Skeletal muscle cell (primary cell): ENCODE data around the gene ATL1.

ENCODE experiments used
- DNase-seq: peaks from one replicate; pipeline ENCODE4 v3.0.0-alpha.2; 2010; ENCODE audit warnings: low read depth
- H3K4me3 ChIP-seq: 2 replicates; pipeline ENCODE4 v1.5.1; 2011; ENCODE audit warnings: low read depth, mild to moderate bottlenecking, control low read depth, low read length, moderate library complexity

ATL1 gene

DNA sequence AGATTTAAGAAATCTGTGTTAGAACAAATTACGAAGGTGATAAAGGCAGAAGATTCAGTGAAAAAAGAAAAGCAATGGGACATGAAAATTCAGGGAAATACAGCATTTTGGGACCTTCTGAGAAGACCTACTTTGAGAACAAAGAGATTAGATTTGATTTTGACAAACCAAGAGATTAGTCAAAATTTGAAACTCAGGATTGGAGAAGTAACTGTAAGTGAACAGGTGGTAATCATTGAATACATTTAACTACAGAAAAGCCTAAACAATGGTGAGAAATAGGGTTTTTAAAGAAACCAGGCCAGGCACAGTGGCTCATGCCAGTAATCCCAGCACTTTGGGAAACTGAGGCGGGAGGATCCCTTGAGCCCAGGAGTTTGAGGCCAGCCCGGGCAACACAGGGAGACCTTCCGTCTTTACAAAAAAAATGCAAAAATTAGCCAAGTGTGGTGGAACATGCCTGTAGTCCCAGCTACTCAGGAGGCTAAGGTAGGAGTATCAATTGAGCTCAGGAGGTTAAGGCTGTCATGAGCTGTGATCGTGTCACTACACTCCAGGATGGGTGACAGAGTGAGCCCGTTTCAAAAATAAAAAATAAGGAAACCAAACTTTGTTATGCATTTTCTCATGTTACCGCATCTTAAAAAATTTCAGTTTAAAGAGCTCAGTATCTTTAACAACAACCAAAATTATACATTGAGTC lies 117.0 kb downstream of the ATL1 start:
- no peak overlapping the region for H3K4me3 ChIP-seq
- DNase-seq = no peak

DNA sequence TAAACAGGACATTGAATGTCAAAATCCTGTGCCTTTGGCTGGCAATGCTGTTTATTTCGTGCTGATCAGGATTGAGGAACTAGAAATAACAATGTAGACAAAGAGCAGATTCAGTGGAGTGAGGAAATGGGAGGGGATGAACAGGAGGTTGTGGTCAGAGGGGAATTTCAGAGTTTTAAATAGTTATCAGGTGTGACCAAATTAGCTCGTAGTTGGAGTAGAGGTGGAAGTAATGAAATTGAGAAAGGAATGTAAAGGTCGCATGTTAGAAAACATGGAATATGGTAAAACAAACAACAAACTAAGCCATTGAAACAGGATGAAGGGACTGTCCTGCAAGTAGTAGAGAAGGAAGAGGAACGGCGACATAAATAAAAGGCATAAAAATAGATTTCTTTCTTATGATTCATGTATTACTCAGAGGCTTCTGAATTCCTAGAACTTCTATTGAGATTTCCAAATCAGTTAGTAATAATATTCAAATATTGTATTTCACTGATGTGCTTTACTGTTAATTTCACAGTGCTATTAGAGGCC lies 117.7 kb downstream of the ATL1 start:
- no peak overlapping the region for H3K4me3 ChIP-seq

DNA sequence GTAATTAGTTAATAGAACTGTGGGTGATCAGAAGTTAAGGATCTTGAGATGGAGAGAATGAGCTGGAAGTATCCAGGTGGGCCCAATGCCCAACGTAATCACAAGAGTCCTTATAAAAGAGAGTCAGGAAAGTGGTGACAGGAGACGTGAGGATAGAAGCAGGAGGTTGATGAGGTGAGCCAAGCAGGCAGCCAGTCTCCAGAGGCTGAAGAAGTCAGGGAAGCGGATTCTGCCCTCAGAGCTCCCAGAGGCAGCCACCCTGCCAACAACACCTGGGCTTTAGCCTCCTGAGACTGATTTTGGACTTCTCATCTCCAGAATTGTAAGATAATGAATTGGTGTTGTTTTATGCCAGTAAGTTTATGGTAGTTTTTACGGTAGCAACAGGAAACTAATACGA lies 118.2 kb downstream of the ATL1 start:
- DNase-seq = no peak
- H3K4me3 ChIP-seq = no peak overlapping the region

More for the DNA sequence above, 117.7 kb downstream of the ATL1 start:
- no peak for DNase-seq

- no peak for DNase-seq
- no peak overlapping the region for H3K4me3 ChIP-seq
Measured at GRCh38 chr14:50679674-50680073, 119.7 kb downstream of the ATL1 start.
